Measurements from ENCODE around the gene NXPH2.

GRCh38 chr2:138742441-138743057 lies 37.6 kb downstream of the NXPH2 start:
- TF ChIP-seq PATZ1 (CRISPR knock-in tag; IDR thresholded peaks at IDR 0.05) (no peak), JDP2 (CRISPR knock-in tag; IDR thresholded peaks at IDR 0.05; ENCODE audit: borderline replicate concordance) (no peak), ZSCAN30 (CRISPR knock-in tag; IDR thresholded peaks at IDR 0.05) (no peak), FIP1L1 (IDR thresholded peaks at IDR 0.05; ENCODE audit: borderline replicate concordance, insufficient read depth, low read depth, low read length) (no peak), REL (CRISPR knock-in tag; conservative IDR thresholded peaks at IDR 0.05) (no peak), FOXP1 (IDR thresholded peaks at IDR 0.05) (no peak), FOXP1 (CRISPR knock-in tag; IDR thresholded peaks at IDR 0.05) (no peak; the same call in 1 of the 2 replicates), CTCF (CRISPR knock-in tag; IDR thresholded peaks at IDR 0.05) (no peak), NFRKB (IDR thresholded peaks at IDR 0.05) (no peak), KAT7 (CRISPR knock-in tag; IDR thresholded peaks at IDR 0.05; ENCODE audit: borderline replicate concordance) (no peak), KAT2B (IDR thresholded peaks at IDR 0.05; ENCODE audit: borderline replicate concordance, low read depth, low read length) (no peak), EZH2 (conservative IDR thresholded peaks at IDR 0.05; ENCODE audit: low read depth, low read length) (no peak)
- TF ChIP-seq, protein P1, sequence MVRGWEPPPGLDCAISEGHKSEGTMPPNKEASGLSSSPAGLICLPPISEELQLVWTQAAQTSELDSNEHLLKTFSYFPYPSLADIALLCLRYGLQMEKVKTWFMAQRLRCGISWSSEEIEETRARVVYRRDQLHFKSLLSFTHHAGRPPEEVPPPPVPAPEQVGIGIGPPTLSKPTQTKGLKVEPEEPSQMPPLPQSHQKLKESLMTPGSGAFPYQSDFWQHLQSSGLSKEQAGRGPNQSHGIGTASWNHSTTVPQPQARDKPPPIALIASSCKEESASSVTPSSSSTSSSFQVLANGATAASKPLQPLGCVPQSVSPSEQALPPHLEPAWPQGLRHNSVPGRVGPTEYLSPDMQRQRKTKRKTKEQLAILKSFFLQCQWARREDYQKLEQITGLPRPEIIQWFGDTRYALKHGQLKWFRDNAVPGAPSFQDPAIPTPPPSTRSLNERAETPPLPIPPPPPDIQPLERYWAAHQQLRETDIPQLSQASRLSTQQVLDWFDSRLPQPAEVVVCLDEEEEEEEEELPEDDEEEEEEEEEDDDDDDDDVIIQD (CRISPR knock-in tag; IDR thresholded peaks at IDR 0.05; ENCODE audit: low read depth), result no peak

Measured in HepG2 (cell line).